Vagina (tissue), 2 donors: ENCODE results near the gene ZNF12.

Experiments used
- CTCF ChIP-seq, 3 experiments: fragments of 450-650 bp in 2 of 3; fragments of 200-600 bp in 1 of 3; sonication (generic) in 1 of 3; IDR thresholded peaks; one replicate each; pipeline ENCODE4 v1.5.1; 2017 to 2019; ENCODE audit warnings: antibody characterized with exemption in 3 of 3, mild to moderate bottlenecking in 2 of 3, moderate library complexity in 2 of 3
- POLR2AphosphoS5 ChIP-seq, 2 donors: sonication (generic); formaldehyde crosslinking; IDR thresholded peaks; one replicate each; pipeline ENCODE4 v1.9.0; 2017; ENCODE audit warnings: antibody characterized with exemption in 2 of 2, mild to moderate bottlenecking in 2 of 2, low read depth in 1 of 2; ENCODE audit not compliant: insufficient read depth in 1 of 2

GRCh38 chr7:6656413-6656812 lies 50.3 kb downstream of the ZNF12 start:
- no peak for TF ChIP-seq CTCF (IDR thresholded peaks at IDR 0.05)
- TF ChIP-seq POLR2AphosphoS5 (IDR thresholded peaks at IDR 0.05; ENCODE audit: insufficient read depth in 1 of 2, low read depth in 1 of 2), result no peak
